ENCODE measurements around the gene ALKBH6. TPM values are rescaled to one million over a fixed set of nuclear protein-coding genes. Genes with fewer than 3 reads are reported as not detected.

ALKBH6 gene
- total and polyA plus RNA-seq, 2 of the 13 experiments (the other 11 are each of a cell fraction or from before 2014, with no cell fraction given) = 13.7 to 18.1 TPM

GRCh38 chr19:35963514-35963913, 50.5 kb downstream of the ALKBH6 start:
- POLR2A ChIA-PET = no interaction called here
- Histone ChIP-seq H2AFZ (ENCODE audit: low read length) (no peak overlapping the region), H3K36me3 (replicated peaks in 1 of 2; ENCODE audit: control insufficient read depth in 1 of 2, insufficient read depth in 2 of 2, low read length in 2 of 2) (no peaks in the 10 kb centered on the region), H3K4me1 (ENCODE audit: insufficient read depth, low read length) (no peaks in the 10 kb centered on the region), H3K4me2 (ENCODE audit: low read depth, low read length) (no peak overlapping the region), H3K9ac (ENCODE audit: insufficient read depth, low read depth, low read length) (no peak overlapping the region), H3K9me3 (ENCODE audit: low read length) (no peaks in the 10 kb centered on the region), H3K27ac (ENCODE audit: extremely low read length, insufficient read depth, low read length) (no peak overlapping the region), H4K20me1 (ENCODE audit: insufficient read depth, low read length) (peaks cover 9% of the 10 kb centered on the region; the same call in 1 of the 2 replicates), H3K79me2 (ENCODE audit: insufficient read depth, low read length) (no peaks in the 10 kb centered on the region), H3K27me3 (ENCODE audit: control insufficient read depth in 1 of 2, insufficient read depth in 2 of 2, low read length in 2 of 2) (peaks cover 0 to 20% of the 10 kb centered on the region in 2 experiments; a peak in 2 of 5 replicates), H3K4me3 (replicated peaks in 1 of 3; ENCODE audit: insufficient read depth in 1 of 3, low read depth in 2 of 3, low read length in 3 of 3) (no peak overlapping the region)
- intact Hi-C loops (cut with micrococcal nuclease; ENCODE audit: unreplicated experiment) (no loop called here), in situ Hi-C loops (cut with HindIII; ENCODE audit: extremely low pct_ligation_motif_present, low pct_unique_long_range_greater_than_20kb) (no loop called here)
- BruUV-seq (replicated peaks) = no TSS peak
- CTCF ChIA-PET (ENCODE audit: low intra/inter-chr PET ratio, low total read pairs) = no interaction called here
- peak; percentile 34 for DNase-seq (ENCODE audit: low spot score)
- ATAC-seq = peak; percentile 78
- under 1% methylated on average over 9 of the region's 9 CpGs for WGBS (ENCODE audit: low lambda C conversion rate)
- FAIRE-seq = peak; percentile 66
- TF ChIP-seq ZNF264 (CRISPR knock-in tag; IDR thresholded peaks at IDR 0.05) (peak; percentile 56; the same call in 1 of the 2 replicates), ZNF563 (CRISPR knock-in tag; IDR thresholded peaks at IDR 0.05) (peak; percentile 60; the same call in 1 of the 2 replicates), RAD51 (IDR thresholded peaks at IDR 0.05; ENCODE audit: borderline replicate concordance) (no peak), SIN3A (IDR thresholded peaks at IDR 0.05; ENCODE audit: borderline replicate concordance, low read depth, low read length) (peak; percentile 63; the same call in 1 of the 2 replicates), SNAPC4 (CRISPR knock-in tag; IDR thresholded peaks at IDR 0.05) (no peak), REPIN1 (CRISPR knock-in tag; IDR thresholded peaks at IDR 0.05; ENCODE audit: borderline replicate concordance, low read depth) (0 out of 2 replicates have a peak, but pooled peaks have one; percentile 42), CBFB (CRISPR knock-in tag; IDR thresholded peaks at IDR 0.05) (no peak), ZNF558 (CRISPR knock-in tag; IDR thresholded peaks at IDR 0.05; ENCODE audit: borderline replicate concordance) (peak; percentile 49; the same call in 1 of the 2 replicates), KLF13 (CRISPR knock-in tag; IDR thresholded peaks at IDR 0.05) (no peak), CCAR2 (optimal IDR thresholded peaks at IDR 0.05; ENCODE audit: low read depth, low read length) (no peak), HCFC1 (IDR thresholded peaks at IDR 0.05; ENCODE audit: low read depth, low read length) (no peak), HNRNPUL1 (IDR thresholded peaks at IDR 0.05; ENCODE audit: low read depth, low read length) (no peak), MTF2 (CRISPR knock-in tag; IDR thresholded peaks at IDR 0.05; ENCODE audit: borderline replicate concordance) (no peak)
- TF ChIP-seq, protein P1, sequence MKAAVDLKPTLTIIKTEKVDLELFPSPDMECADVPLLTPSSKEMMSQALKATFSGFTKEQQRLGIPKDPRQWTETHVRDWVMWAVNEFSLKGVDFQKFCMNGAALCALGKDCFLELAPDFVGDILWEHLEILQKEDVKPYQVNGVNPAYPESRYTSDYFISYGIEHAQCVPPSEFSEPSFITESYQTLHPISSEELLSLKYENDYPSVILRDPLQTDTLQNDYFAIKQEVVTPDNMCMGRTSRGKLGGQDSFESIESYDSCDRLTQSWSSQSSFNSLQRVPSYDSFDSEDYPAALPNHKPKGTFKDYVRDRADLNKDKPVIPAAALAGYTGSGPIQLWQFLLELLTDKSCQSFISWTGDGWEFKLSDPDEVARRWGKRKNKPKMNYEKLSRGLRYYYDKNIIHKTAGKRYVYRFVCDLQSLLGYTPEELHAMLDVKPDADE (CRISPR knock-in tag; IDR thresholded peaks at IDR 0.05) = 0 out of 2 replicates have a peak, but pooled peaks have one; percentile 58
- TF ChIP-seq, protein P2, sequence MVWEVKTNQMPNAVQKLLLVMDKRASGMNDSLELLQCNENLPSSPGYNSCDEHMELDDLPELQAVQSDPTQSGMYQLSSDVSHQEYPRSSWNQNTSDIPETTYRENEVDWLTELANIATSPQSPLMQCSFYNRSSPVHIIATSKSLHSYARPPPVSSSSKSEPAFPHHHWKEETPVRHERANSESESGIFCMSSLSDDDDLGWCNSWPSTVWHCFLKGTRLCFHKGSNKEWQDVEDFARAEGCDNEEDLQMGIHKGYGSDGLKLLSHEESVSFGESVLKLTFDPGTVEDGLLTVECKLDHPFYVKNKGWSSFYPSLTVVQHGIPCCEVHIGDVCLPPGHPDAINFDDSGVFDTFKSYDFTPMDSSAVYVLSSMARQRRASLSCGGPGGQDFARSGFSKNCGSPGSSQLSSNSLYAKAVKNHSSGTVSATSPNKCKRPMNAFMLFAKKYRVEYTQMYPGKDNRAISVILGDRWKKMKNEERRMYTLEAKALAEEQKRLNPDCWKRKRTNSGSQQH (CRISPR knock-in tag; IDR thresholded peaks at IDR 0.05; ENCODE audit: low read depth) = peak; percentile 90

Measured in HepG2 (cell line).